ENCODE results near the gene COL4A6. TPM values are rescaled to one million over a fixed set of nuclear protein-coding genes. Genes with fewer than 3 reads are reported as not detected.

COL4A6 gene
- total and polyA plus RNA-seq, 10 donors = 0.15 to 4.8 (median 0.84) TPM

DNA sequence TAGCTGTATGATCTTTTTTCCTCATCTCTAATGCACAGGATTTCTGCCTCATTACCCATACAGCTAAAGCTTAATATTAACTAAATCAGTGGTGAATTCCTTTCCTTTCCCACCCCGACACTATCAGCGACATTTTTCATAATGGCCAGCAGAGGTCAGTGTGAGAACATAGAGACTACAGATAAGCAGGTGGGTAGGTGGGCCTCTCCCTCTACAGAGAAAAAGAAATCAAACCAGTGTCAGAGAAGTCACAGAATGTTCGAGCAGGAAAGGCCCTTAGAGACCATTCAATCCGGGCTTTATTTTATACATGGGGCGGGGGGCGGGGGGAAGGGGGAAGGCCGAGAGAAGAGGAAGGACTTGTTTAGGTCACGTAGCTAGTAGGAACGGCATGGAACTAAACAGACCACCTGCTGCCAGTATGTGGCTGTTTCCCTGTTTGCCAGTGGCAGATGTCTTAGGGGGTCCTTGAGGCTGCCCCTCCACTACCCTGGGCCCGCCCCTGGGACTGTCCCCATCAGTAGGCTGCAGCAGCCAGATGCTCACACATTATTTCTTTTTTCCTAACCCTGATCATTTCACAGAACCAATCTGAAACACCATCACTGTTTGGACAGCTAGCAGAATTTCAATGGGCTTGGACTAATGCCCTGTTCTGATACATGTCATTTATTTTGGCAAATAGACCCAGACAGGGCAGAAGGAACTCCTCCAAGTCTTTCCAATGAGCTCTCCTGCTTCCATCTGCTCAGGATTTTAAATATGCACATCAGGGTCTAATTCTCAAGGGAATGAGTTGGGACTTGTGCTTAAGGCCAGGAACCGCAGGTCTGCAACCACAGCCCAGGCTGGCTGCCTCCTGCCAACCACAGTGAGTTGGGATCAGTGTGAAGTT lies 213.2 kb downstream of the COL4A6 start:
- H3K27me3 ChIP-seq (replicated peaks in 1 of 7) = peaks cover 0 to 9% (median 0%) of the 10 kb centered on the region in 7 donors
- no peak for DNase-seq
- H3K4me1 ChIP-seq = peaks cover 0 to 5% (median 0%) of the 10 kb centered on the region in 6 donors
- no peaks in the 10 kb centered on the region for H3K9me3 ChIP-seq
- no peaks in the 10 kb centered on the region for H3K36me3 ChIP-seq
- 12 to 20% (median 17%) methylated on average over 11 of the region's 11 CpGs for WGBS, 5 donors
- H3K4me3 ChIP-seq = no peak overlapping the region
- no peak overlapping the region for H3K27ac ChIP-seq
- intact Hi-C loops (cut with DNase I; ENCODE audit: low total_unique reads) = no loop called here
- no peak for TF ChIP-seq POLR2AphosphoS5 (IDR thresholded peaks at IDR 0.05)
- TF ChIP-seq, protein P1, sequence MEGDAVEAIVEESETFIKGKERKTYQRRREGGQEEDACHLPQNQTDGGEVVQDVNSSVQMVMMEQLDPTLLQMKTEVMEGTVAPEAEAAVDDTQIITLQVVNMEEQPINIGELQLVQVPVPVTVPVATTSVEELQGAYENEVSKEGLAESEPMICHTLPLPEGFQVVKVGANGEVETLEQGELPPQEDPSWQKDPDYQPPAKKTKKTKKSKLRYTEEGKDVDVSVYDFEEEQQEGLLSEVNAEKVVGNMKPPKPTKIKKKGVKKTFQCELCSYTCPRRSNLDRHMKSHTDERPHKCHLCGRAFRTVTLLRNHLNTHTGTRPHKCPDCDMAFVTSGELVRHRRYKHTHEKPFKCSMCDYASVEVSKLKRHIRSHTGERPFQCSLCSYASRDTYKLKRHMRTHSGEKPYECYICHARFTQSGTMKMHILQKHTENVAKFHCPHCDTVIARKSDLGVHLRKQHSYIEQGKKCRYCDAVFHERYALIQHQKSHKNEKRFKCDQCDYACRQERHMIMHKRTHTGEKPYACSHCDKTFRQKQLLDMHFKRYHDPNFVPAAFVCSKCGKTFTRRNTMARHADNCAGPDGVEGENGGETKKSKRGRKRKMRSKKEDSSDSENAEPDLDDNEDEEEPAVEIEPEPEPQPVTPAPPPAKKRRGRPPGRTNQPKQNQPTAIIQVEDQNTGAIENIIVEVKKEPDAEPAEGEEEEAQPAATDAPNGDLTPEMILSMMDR (IDR thresholded peaks at IDR 0.05 in 8 of 11, conservative IDR thresholded peaks at IDR 0.05 in 3 of 11) = peak in 8 of 11 experiments; percentile 9 to 46 (median 37)

- intact Hi-C loops (cut with DNase I; ENCODE audit: low total_unique reads) = no loop called here
- H3K36me3 ChIP-seq = no peaks in the 10 kb centered on the region
- H3K4me3 ChIP-seq = no peak overlapping the region
- 78 to 95% (median 83%) methylated on average over 2 of the region's 2 CpGs; no CpG with 5 or more reads in 1 of the 5 donors for WGBS, 5 donors
- H3K27ac ChIP-seq = peak overlapping the region in 3 of 8 donors; percentile 5 to 21 (median 5)
- no peaks in the 10 kb centered on the region for H3K9me3 ChIP-seq
- DNase-seq = no peak
- H3K27me3 ChIP-seq (replicated peaks in 1 of 7) = peaks cover 0 to 4% (median 0%) of the 10 kb centered on the region in 7 donors
- TF ChIP-seq, protein P1 (IDR thresholded peaks at IDR 0.05 in 8 of 11, conservative IDR thresholded peaks at IDR 0.05 in 3 of 11) = no peak
- TF ChIP-seq POLR2AphosphoS5 (IDR thresholded peaks at IDR 0.05) (no peak), POLR2A (IDR thresholded peaks at IDR 0.05) (no peak)
- peaks cover 0 to 5% (median 0%) of the 10 kb centered on the region in 6 donors for H3K4me1 ChIP-seq
Observed at GRCh38 chrX:108224218-108224617, 214.0 kb downstream of the COL4A6 start.

- H3K4me1 ChIP-seq = peaks cover 0 to 5% (median 0%) of the 10 kb centered on the region in 6 donors
- H3K9me3 ChIP-seq = no peaks in the 10 kb centered on the region
- TF ChIP-seq POLR2A (IDR thresholded peaks at IDR 0.05) (no peak), POLR2AphosphoS5 (IDR thresholded peaks at IDR 0.05) (peak in 2 of 3 donors; percentile 44 to 56)
- TF ChIP-seq, protein P1 (IDR thresholded peaks at IDR 0.05 in 8 of 11, conservative IDR thresholded peaks at IDR 0.05 in 3 of 11) = no peak
- intact Hi-C loops (cut with DNase I; ENCODE audit: low total_unique reads) = no loop called here
- H3K36me3 ChIP-seq = no peaks in the 10 kb centered on the region
- 46 to 89% (median 70%) methylated on average over 5 of the region's 5 CpGs for WGBS, 5 donors
- H3K27ac ChIP-seq = peak overlapping the region in 3 of 8 donors; percentile 4 to 21 (median 18)
- no peak for DNase-seq
- no peak overlapping the region for H3K4me3 ChIP-seq
- peaks cover 0 to 4% (median 0%) of the 10 kb centered on the region in 7 donors for H3K27me3 ChIP-seq (replicated peaks in 1 of 7)
Observed at GRCh38 chrX:108223585-108223984, 214.6 kb downstream of the COL4A6 start.

DNA sequence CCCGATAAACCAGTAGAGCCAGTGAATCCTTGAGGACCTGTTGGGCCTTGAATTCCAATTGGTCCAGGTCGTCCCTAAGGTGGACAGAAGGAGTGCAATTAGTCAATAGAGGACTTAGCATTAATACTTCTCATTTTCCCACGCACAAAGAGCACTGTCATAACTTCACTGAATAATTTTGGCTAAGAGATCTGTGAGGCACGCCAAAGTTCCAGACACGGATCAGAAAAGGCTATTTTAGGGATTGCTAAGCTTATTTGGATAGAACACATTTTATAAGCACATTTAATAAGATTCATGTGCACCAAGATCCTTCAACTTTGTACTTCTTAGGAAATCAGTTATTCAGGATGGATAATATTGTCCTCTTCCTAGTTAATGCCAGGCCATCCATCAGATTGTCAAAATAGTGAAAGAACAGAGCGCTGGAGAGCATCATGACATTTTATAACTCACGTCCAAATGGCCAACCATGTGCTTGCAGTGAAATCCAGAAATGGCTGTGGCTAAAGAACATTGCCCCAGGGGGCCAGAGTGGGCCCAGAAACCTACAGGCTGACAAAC lies 216.8 kb downstream of the COL4A6 start:
- no peak for DNase-seq
- Histone ChIP-seq H3K27me3 (replicated peaks in 1 of 7) (peaks cover 0 to 4% (median 0%) of the 10 kb centered on the region in 7 donors), H3K27ac (peak overlapping the region in 3 of 8 donors; percentile 13 to 29 (median 23)), H3K9me3 (no peaks in the 10 kb centered on the region), H3K4me3 (no peak overlapping the region), H3K36me3 (no peaks in the 10 kb centered on the region), H3K4me1 (peaks cover 0 to 5% (median 0%) of the 10 kb centered on the region in 6 donors)
- intact Hi-C loops (cut with DNase I; ENCODE audit: low total_unique reads) = no loop called here
- WGBS, 5 donors = 58 to 84% (median 73%) methylated on average over 6 to 7 of the region's 7 CpGs
- TF ChIP-seq POLR2AphosphoS5 (IDR thresholded peaks at IDR 0.05) (no peak), POLR2A (IDR thresholded peaks at IDR 0.05) (no peak)
- TF ChIP-seq, protein P1 (IDR thresholded peaks at IDR 0.05 in 8 of 11, conservative IDR thresholded peaks at IDR 0.05 in 3 of 11) = no peak
